Transverse colon (tissue), 4 donors: Measurements from ENCODE around the gene MRPL28.

ENCODE experiments used
- EP300 ChIP-seq: sonication (generic); formaldehyde crosslinking; IDR thresholded peaks from one replicate; pipeline ENCODE4 v1.6.1; 2017; ENCODE audit warnings: antibody characterized with exemption, low read depth
- POLR2A ChIP-seq: fragments of 450-650 bp; IDR thresholded peaks from one replicate; pipeline ENCODE4 v1.6.1; 2016; ENCODE audit warnings: antibody characterized with exemption, mild to moderate bottlenecking, moderate library complexity
- POLR2AphosphoS5 ChIP-seq, 3 donors: sonication (generic); formaldehyde crosslinking; IDR thresholded peaks; one replicate each; pipeline ENCODE4 v1.6.1; 2016; ENCODE audit warnings: antibody characterized with exemption in 3 of 3
- TF ChIP-seq, protein P1 (sequence below), 5 experiments: fragments of 200-600 bp in 3 of 5; fragments of 450-650 bp in 2 of 5; sonication (generic) in 3 of 5; IDR thresholded peaks; 1 replicate in 2 of 5; 2 replicates in 3 of 5; pipeline ENCODE4 v1.5.1; 2016 to 2017; ENCODE audit warnings: antibody characterized with exemption in 5 of 5, inconsistent platforms in 3 of 5, mild to moderate bottlenecking in 2 of 5, moderate library complexity in 1 of 5

DNA sequence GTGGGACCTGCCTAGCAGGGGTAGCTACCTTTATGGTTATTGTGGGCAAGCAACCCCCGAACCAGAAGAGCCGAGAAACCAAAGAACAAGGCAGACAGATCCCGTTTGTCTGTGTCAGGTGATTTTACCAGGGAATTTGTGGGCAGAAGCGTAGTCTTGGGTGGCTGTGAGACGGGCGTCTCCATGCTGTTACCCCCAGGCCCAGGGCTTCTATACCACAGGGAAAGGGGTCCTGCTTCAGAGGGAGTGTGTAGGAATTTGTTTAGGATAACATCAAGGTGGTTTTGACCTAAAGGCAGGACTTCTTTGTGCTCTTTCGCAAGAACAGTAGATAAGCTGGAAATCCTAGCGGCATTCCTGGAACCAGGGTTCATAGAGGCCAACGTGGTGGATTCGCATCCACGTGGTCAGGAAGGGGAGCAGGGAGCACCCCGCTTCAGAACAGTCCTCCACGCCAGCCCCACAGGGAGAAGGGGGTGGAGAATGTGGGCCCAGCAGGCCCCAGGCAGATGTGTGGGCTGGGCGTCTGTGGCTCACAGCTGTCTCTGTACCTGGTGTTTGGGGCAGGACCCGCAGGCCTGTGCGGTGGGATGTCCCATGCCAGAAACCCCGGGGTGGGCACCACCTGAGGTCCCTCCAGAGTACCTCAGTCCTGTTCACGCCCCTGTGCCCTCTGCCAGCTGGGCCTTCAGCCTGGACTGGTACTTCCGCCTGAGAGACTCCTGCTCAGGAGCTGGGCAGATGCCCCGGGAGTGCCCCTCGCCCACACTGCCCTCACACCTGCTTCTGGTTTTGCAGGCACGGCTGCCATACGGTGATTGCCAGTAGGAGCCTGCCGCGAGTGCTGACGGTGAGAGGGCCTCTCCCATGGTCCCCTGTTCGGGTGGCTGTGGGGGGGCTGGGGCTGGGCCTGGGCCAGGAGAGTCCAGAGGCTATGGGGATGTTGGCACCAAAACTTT is 35.5 kb upstream of the MRPL28 start:
- TF ChIP-seq POLR2AphosphoS5 (IDR thresholded peaks at IDR 0.05) (no peak), POLR2A (no peak), EP300 (no peak)
- TF ChIP-seq, protein P1, sequence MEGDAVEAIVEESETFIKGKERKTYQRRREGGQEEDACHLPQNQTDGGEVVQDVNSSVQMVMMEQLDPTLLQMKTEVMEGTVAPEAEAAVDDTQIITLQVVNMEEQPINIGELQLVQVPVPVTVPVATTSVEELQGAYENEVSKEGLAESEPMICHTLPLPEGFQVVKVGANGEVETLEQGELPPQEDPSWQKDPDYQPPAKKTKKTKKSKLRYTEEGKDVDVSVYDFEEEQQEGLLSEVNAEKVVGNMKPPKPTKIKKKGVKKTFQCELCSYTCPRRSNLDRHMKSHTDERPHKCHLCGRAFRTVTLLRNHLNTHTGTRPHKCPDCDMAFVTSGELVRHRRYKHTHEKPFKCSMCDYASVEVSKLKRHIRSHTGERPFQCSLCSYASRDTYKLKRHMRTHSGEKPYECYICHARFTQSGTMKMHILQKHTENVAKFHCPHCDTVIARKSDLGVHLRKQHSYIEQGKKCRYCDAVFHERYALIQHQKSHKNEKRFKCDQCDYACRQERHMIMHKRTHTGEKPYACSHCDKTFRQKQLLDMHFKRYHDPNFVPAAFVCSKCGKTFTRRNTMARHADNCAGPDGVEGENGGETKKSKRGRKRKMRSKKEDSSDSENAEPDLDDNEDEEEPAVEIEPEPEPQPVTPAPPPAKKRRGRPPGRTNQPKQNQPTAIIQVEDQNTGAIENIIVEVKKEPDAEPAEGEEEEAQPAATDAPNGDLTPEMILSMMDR (IDR thresholded peaks at IDR 0.05): no peak
